Heart right ventricle (tissue), 16 donors: Measurements from ENCODE around the gene RAB22A. TPM values are rescaled to one million over a fixed set of nuclear protein-coding genes. Genes with fewer than 3 reads are reported as not detected.

Experiments
- ATAC-seq, 8 donors: fragments of 200-7000 bp; cut with Tn5 transposase; one replicate each; pipeline ENCODE4 v1.9.1; 2020; ENCODE audit warnings: mild to moderate bottlenecking in 8 of 8, moderate library complexity in 8 of 8, moderate number of reproducible peaks in 1 of 8
- DNase-seq, 2 donors: peaks; one replicate each; pipeline ENCODE4 v3.0.0-alpha.2; 2020
- H3K27ac ChIP-seq, 10 donors: fragments of 200-600 bp; sonication (generic) in 2 of 10; one replicate each; pipeline versions ENCODE4 v1.5.0 to v1.8.0; 2020 to 2022; ENCODE audit warnings: mild to moderate bottlenecking in 3 of 10
- H3K27me3 ChIP-seq, 7 donors: fragments of 200-600 bp; one replicate each; pipeline ENCODE4 v1.8.0; 2021 to 2022; ENCODE audit warnings: mild to moderate bottlenecking in 2 of 7
- H3K36me3 ChIP-seq, 9 donors: fragments of 200-600 bp; sonication (generic) in 1 of 9; one replicate each; pipeline versions ENCODE4 v1.5.0 to v1.8.0; 2020 to 2022; ENCODE audit warnings: mild to moderate bottlenecking in 2 of 9
- H3K4me1 ChIP-seq, 9 donors: fragments of 200-600 bp; sonication (generic) in 1 of 9; one replicate each; pipeline versions ENCODE4 v1.5.0 to v1.8.0; 2020 to 2022; ENCODE audit warnings: mild to moderate bottlenecking in 4 of 9
- H3K4me3 ChIP-seq, 10 donors: fragments of 200-600 bp; sonication (generic) in 2 of 10; one replicate each; pipeline versions ENCODE4 v1.5.0 to v1.8.0; 2020 to 2022; ENCODE audit warnings: mild to moderate bottlenecking in 7 of 10, moderate library complexity in 2 of 10
- H3K9me3 ChIP-seq, 11 donors: fragments of 200-600 bp in 10 of 11; sonication (generic) in 2 of 11; one replicate each; pipeline versions ENCODE4 v1.5.0 to v1.8.0; 2013 to 2022; ENCODE audit warnings: mild to moderate bottlenecking in 2 of 11, control low read depth in 1 of 11, moderate library complexity in 1 of 11
- WGBS, 2 donors: extraction: QIAGEN DNeasy Blood & Tissue Kit; methylation state at CpG; one replicate each; pipeline ENCODE4 v1.1.7; 2013; ENCODE audit warnings: inconsistent platforms in 1 of 2; 5-methylcytosine and 5-hydroxymethylcytosine counted together
- intact Hi-C, 10 donors: fragments of 100-400 bp; cut with DNase I; formaldehyde crosslinking; loops; one replicate each; pipeline versions ENCODE4 v1.11.1 to v1.14.2; 2022
- polyA plus RNA-seq, 2 donors: library from polyadenylated mRNA; stranded (reverse); fragments of 200-250 nt; gene quantifications; one replicate each; pipeline ENCODE4 v1.2.3, GENCODE V29; 2013
- total RNA-seq, 10 donors: library from RNA; stranded (reverse); fragmentation: NEBNext Ultra II Directional in 3 of 10; extraction: Animal tissue kit (Norgen Biotek cat#: 25700) in 3 of 10; gene quantifications; one replicate each; pipeline versions ENCODE4 v1.2.1 to v1.2.4, GENCODE V29; 2021 to 2023
- TF ChIP-seq, protein P1 (sequence below), 9 donors: fragments of 200-600 bp; sonication (generic) in 2 of 9; IDR thresholded peaks; one replicate each; pipeline versions ENCODE4 v1.5.0 to v1.8.0; 2021 to 2022; ENCODE audit warnings: antibody characterized with exemption in 9 of 9, mild to moderate bottlenecking in 5 of 9, moderate library complexity in 1 of 9
- donor health status: Arrhythmogenic right ventricular cardiomyopathy.
- donor health status: ischemic (EF 13 %, LVEDD 7.1; RV severe dilation, severe dysfunction).
- donor health status: healthy with polysubstance abuse.
- donor health status: DM: no; HTN: yes; CAD: no.
- donor health status: DM: no; HTN: no; CAD: no.
- donor health status: ischemic (EF 25% LVEDD 6.9; RV normal size, moderate dysfunction).
- donor health status: ischemic (EF 25% LVEDD 5.7; RV mildly dilated, moderate dysfunction).
- donor health status: healthy.
- donor health status: DM: yes; HTN: yes; CAD: no.
- donor health status: Ischemic cardiomyopathy.
- donor health status: ischemic (EF 35%, LVEDD 5.7; RV mildly dilated, moderate dysfunction).
- donor health status: nonischemic (EF 11% LVEDD 7.7; RV severe dilation, severe dysfunction).
- donor health status: DM: yes; HTN: yes; CAD: no.
- donor health status: PGD.
- donor health status: ischemic (EF 29% LVEDD 5.4; RV normal size, mild dysfunction).
- donor health status: nonischemic (EF 23%, LVEDD 6.1; RV moderate dilation, normal function).

RAB22A gene
- total and polyA plus RNA-seq, 12 donors = 4.2 to 8.5 (median 6.8) TPM

DNA sequence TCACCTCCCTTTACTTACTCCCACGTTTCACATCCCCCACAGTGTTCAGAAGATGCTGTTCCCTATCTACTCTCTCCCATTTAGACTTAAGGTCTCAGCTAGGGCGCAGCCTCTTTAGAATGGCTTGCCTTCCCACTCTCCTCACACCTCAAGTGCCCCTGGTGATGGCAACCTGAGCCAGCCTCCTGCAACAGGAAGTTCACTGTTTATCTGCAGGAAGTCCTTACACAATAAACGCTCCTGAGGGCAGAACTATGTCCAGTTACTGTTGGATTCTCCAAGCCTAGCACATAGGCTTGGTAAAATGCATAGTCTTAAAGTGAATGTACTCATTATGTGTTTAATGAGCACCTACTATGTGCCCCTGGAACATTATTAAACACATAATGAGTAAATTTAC lies 21.9 kb upstream of the RAB22A start:
- no peak overlapping the region for H3K27ac ChIP-seq
- no peak overlapping the region for H3K4me3 ChIP-seq
- ATAC-seq = no peak
- peaks cover 0 to 23% (median 3%) of the 10 kb centered on the region in 9 donors for H3K36me3 ChIP-seq
- H3K27me3 ChIP-seq = no peaks in the 10 kb centered on the region
- TF ChIP-seq, protein P1, sequence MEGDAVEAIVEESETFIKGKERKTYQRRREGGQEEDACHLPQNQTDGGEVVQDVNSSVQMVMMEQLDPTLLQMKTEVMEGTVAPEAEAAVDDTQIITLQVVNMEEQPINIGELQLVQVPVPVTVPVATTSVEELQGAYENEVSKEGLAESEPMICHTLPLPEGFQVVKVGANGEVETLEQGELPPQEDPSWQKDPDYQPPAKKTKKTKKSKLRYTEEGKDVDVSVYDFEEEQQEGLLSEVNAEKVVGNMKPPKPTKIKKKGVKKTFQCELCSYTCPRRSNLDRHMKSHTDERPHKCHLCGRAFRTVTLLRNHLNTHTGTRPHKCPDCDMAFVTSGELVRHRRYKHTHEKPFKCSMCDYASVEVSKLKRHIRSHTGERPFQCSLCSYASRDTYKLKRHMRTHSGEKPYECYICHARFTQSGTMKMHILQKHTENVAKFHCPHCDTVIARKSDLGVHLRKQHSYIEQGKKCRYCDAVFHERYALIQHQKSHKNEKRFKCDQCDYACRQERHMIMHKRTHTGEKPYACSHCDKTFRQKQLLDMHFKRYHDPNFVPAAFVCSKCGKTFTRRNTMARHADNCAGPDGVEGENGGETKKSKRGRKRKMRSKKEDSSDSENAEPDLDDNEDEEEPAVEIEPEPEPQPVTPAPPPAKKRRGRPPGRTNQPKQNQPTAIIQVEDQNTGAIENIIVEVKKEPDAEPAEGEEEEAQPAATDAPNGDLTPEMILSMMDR (IDR thresholded peaks at IDR 0.05) = no peak
- no peak for DNase-seq
- H3K9me3 ChIP-seq = no peaks in the 10 kb centered on the region
- H3K4me1 ChIP-seq = peaks cover 0 to 8% (median 0%) of the 10 kb centered on the region in 9 donors
- 52 to 89% methylated on average over 3 of the region's 3 CpGs for WGBS, 2 donors
- intact Hi-C loops = no loop called here

DNA sequence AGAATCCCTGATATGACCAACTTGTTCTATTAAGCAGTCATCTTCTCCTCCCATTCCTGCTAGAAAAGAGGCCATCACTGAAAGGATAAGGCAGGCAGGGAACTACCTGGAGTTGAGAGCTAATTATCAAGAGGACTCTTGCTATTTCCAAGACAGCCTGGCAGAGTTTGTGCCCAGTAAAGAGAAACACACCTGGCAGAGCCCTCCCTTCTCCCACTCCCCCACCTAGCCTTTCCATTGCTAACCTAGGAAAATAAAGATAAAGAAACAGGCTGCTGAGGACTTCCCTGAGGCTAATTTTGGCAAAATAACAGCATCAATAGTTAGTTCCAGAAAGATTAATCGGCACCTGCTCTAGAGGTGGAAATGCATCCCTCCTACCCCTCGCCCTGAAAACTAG lies 20.4 kb upstream of the RAB22A start:
- ATAC-seq (no peak), DNase-seq (no peak)
- H3K36me3 ChIP-seq = peaks cover 0 to 20% (median 3%) of the 10 kb centered on the region in 9 donors
- no peak overlapping the region for H3K4me3 ChIP-seq
- no peak overlapping the region for H3K27ac ChIP-seq
- intact Hi-C loops = no loop called here
- no peaks in the 10 kb centered on the region for H3K9me3 ChIP-seq
- TF ChIP-seq, protein P1 (IDR thresholded peaks at IDR 0.05) = no peak
- no peaks in the 10 kb centered on the region for H3K27me3 ChIP-seq
- 96% methylated on average over 2 of the region's 2 CpGs for WGBS, 2 donors
- H3K4me1 ChIP-seq = peaks cover 0 to 8% (median 0%) of the 10 kb centered on the region in 9 donors

DNA sequence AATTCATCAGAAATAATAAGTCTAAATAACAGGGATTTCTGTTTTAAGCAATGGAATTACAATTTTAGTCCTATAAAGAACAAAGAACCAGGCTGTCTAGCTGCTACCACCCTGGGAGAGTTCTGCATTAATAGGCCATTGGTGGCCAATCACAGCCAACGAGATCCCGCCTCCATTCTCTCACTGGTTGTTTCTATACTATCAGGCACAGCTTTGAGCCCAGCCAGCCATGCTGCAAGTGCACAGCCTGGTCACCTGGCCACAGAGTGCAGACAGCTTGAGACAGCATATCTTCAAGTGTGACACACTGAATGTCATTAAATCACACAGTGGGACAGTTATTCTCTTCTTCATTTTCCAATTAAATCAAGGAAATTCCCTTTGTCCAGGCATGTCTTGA lies 16.1 kb upstream of the RAB22A start:
- H3K4me3 ChIP-seq = no peak overlapping the region
- no peaks in the 10 kb centered on the region for H3K9me3 ChIP-seq
- peaks cover 0 to 4% (median 0%) of the 10 kb centered on the region in 9 donors for H3K36me3 ChIP-seq
- H3K4me1 ChIP-seq = peaks cover 0 to 15% (median 0%) of the 10 kb centered on the region in 9 donors
- peak in 1 of 2 donors; percentile 16 for DNase-seq
- no peak overlapping the region for H3K27ac ChIP-seq
- H3K27me3 ChIP-seq = no peaks in the 10 kb centered on the region
- peak in 5 of 8 donors; percentile 49 to 85 (median 68) for ATAC-seq
- WGBS, 2 donors = 78 to 84% methylated on average over 2 of the region's 2 CpGs
- TF ChIP-seq, protein P1 (IDR thresholded peaks at IDR 0.05) = no peak
- intact Hi-C loops = no loop called here

DNA sequence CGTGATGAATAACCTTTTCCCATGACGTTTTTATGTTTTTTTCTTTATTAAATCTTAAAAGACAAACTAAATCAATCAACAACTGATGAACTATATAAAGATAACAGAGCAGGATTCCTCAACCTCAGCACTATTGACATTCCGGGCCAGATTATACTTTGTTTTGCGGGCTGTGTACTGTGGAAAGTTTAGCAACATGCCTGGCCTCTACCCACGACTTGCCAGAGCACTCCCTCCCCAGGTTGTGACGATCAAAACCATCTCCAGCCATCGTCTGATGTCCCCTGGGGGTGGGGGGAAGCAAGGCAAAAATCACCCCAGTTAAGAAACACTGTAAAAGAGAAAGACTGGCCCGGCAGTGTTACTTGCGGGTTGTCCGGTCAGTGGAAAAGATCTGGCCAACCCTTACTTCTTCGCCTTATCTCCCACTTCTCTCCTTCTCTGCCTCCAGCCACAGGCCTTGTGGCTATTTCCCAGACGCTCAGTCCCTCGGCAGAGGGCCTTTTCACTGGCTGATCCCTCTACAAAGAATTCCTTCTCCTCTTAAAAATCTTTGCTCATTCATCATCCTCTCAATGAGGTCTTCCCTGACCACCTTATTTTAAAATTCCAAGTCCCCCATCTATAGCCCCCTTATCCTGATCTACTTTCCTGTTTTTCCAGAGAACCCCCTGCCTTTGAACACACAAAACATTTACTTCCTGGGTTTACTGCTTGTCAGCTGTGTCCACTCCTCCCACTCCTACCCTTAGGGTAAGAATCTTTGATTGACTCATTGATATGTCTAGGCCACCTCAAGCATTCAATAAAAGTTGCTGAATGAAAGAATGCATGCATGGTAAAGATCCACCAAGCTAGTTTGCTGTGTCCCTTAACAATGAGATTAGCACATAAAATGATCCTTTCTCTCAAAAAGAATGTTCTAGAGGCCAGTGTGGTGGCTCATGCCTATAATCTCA lies 14.7 kb upstream of the RAB22A start:
- DNase-seq = no peak
- intact Hi-C loops = no loop called here
- TF ChIP-seq, protein P1 (IDR thresholded peaks at IDR 0.05) = no peak
- no peak overlapping the region for H3K27ac ChIP-seq
- no peaks in the 10 kb centered on the region for H3K9me3 ChIP-seq
- H3K4me1 ChIP-seq = peaks cover 0 to 15% (median 0%) of the 10 kb centered on the region in 9 donors
- no peak for ATAC-seq
- no peaks in the 10 kb centered on the region for H3K27me3 ChIP-seq
- no peaks in the 10 kb centered on the region for H3K36me3 ChIP-seq
- no peak overlapping the region for H3K4me3 ChIP-seq
- 72 to 75% methylated on average over 13 of the region's 13 CpGs for WGBS, 2 donors
